ENCODE results near the gene AMMECR1. TPM values are rescaled to one million over a fixed set of nuclear protein-coding genes. Genes with fewer than 3 reads are reported as not detected.
A peak's percentile ranks its signal among the peaks of the same experiment; 100 is the strongest.

Gene AMMECR1
- total RNA-seq, 1 experiment from 2014 or later: 9.5 TPM

DNA sequence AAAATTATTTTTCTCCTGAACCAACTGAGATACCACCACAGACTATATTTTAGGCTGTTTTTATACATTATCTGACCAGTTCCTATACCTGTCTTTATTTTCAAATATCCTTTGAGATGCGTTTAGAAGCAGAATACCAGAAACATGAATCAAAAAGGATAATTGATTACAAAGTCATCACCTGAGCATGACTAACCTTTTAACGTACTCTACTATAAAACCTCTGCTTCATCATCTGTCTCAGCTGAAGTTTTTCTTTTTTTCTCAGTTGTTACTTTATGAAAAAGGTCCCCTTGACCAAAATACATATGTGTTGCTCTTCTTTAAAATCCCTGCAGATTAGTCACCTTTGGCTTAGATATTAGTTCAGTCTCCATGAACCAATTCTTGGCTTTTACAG, 109.8 kb downstream of the AMMECR1 start:
- H3K9me3 ChIP-seq: no peaks in the 10 kb centered on the region
- DNase-seq: no peak
- H3K4me3 ChIP-seq: no peak overlapping the region
- H3K27me3 ChIP-seq: no peaks in the 10 kb centered on the region
- no peaks in the 10 kb centered on the region for H3K36me3 ChIP-seq

DNA sequence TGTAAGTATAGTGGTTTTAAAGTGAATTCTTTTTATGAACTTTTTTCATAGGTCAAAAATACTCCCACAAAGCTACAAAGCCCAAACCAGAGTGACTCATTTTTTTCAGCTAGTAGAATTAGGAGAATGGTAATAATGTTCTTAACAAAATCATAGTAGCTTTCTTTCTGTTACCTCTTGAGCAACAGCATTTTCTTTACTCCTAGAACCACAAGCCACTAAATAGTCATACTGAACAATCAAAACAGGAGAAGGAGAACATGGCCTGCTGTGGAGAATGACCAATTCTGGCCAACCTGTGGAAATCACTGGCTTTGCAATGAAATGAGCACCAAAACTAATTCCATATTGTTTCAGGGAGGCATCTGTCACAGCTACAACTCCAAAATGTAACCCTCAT, 112.9 kb downstream of the AMMECR1 start:
- Histone ChIP-seq H3K9me3 (no peaks in the 10 kb centered on the region), H3K36me3 (no peaks in the 10 kb centered on the region; the same call in 1 of the 2 replicates), H3K4me3 (no peak overlapping the region), H3K27me3 (no peaks in the 10 kb centered on the region)
- peak; percentile 2 for DNase-seq

DNA sequence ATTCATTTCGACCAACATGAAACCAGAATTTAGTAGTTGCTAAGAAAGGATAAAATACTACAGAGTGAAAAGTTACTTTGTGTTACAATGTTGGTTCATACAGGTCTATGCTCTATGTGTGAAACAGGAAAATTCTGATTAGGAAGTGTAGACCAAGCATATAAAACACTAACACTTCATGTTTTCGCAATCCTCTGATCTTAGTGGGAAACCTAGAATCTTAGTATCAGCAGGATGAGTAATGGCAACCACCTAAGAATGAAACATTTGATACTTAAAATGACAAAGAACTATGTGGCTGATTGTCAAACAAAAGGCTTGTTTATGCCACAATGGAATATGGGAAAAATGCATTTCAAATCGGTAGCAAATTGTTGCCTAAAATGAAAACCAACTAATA, 116.1 kb downstream of the AMMECR1 start:
- H3K36me3 ChIP-seq: no peaks in the 10 kb centered on the region; the same call in 1 of the 2 replicates
- no peak for DNase-seq
- H3K27me3 ChIP-seq: no peaks in the 10 kb centered on the region
- no peaks in the 10 kb centered on the region for H3K9me3 ChIP-seq
- H3K4me3 ChIP-seq: no peak overlapping the region

DNA sequence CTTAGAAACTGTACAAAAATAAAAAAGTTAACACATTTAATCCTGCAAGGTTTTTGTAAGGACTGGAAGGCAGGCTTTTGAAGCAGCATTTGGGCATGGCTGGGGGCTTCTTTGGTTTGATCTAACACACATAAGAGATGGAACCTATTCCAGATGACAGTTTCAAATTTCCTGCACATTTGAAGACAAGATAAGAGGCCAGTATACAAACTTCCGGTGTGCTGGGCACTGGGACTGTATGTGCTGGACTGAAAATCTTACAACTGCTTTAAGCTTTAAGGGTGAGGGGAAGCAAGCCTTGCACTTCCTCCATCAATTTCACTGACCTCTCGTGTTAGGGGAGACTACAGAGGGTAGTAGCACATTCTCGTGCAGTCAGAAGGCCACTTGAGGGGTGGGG, 122.9 kb downstream of the AMMECR1 start:
- Histone ChIP-seq H3K36me3 (no peaks in the 10 kb centered on the region), H3K27me3 (no peaks in the 10 kb centered on the region), H3K9me3 (no peaks in the 10 kb centered on the region), H3K4me3 (no peak overlapping the region)
- DNase-seq: no peak

GRCh38 chrX:110192516-110192915, 125.4 kb downstream of the AMMECR1 start:
- no peaks in the 10 kb centered on the region for H3K9me3 ChIP-seq
- H3K4me3 ChIP-seq: no peak overlapping the region
- no peaks in the 10 kb centered on the region for H3K27me3 ChIP-seq
- H3K36me3 ChIP-seq: no peaks in the 10 kb centered on the region
- no peak for DNase-seq

DNA sequence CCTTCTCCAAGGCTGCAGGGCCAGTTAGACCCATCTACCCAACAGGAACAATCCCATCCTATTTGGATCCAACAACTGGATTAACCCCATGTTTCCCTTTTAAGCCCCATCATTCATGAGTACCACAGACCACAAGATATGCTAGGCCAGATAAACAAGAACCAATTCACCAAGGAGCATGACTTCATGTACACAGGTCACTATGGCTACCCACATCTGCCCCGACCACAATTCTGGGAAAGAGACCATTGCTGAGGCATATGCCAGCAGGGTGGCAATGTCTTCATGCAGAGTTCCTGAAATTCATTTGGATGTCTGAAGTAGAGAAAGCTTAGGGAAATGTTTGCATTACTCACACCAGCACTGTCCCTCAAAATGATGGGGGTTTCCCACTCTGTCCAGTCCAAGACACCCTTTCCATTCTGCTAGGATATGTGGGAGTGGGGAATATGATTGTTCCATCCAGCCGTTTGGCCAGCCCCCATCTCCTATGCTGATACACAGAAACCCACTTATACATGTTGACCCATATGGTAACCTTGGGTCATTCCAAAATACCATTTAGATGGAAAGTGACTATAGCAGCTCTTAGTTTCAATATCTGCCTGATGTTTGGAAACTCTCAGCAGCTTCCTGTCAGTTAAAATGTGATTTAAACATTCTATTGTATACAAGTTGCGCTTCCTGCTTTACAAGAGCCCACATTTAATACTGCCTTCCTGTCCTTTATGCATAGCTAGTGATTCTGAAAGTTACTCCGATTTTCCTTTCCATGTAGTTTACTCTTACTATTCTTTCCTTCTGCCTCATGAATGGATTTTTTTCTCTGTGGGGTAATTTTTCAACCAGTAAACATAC, 129.0 kb downstream of the AMMECR1 start:
- Histone ChIP-seq H3K4me3 (no peak overlapping the region), H3K27me3 (no peaks in the 10 kb centered on the region), H3K9me3 (0 out of 2 replicates have a peak, but pooled peaks cover 3% of the 10 kb centered on the region), H3K36me3 (no peaks in the 10 kb centered on the region; the same call in 1 of the 2 replicates)
- DNase-seq: peak; percentile 24

- Histone ChIP-seq H3K9me3 (0 out of 2 replicates have a peak, but pooled peaks cover 3% of the 10 kb centered on the region), H3K4me3 (no peak overlapping the region), H3K27me3 (no peaks in the 10 kb centered on the region), H3K36me3 (peaks cover 3% of the 10 kb centered on the region)
- no peak for DNase-seq
Measured at GRCh38 chrX:110183314-110183713, 134.6 kb downstream of the AMMECR1 start.

GRCh38 chrX:110182865-110183264, 135.0 kb downstream of the AMMECR1 start:
- no peaks in the 10 kb centered on the region for H3K27me3 ChIP-seq
- DNase-seq: no peak

GRCh38 chrX:110182362-110182761, 135.5 kb downstream of the AMMECR1 start:
- Histone ChIP-seq H3K4me3 (no peak overlapping the region), H3K9me3 (0 out of 2 replicates have a peak, but pooled peaks cover 3% of the 10 kb centered on the region), H3K27me3 (no peaks in the 10 kb centered on the region), H3K36me3 (peaks cover 3% of the 10 kb centered on the region)
- no peak for DNase-seq

More at GRCh38 chrX:110182865-110183264, 135.0 kb downstream of the AMMECR1 start:
- peaks cover 3% of the 10 kb centered on the region for H3K36me3 ChIP-seq
- H3K9me3 ChIP-seq: 0 out of 2 replicates have a peak, but pooled peaks cover 3% of the 10 kb centered on the region
- no peak overlapping the region for H3K4me3 ChIP-seq

- Histone ChIP-seq H3K4me3 (no peak overlapping the region), H3K36me3 (peaks cover 3% of the 10 kb centered on the region), H3K9me3 (0 out of 2 replicates have a peak, but pooled peaks cover 1% of the 10 kb centered on the region), H3K27me3 (no peaks in the 10 kb centered on the region)
- DNase-seq: no peak
Measured at GRCh38 chrX:110181459-110182137, 136.3 kb downstream of the AMMECR1 start.

- H3K4me3 ChIP-seq: no peak overlapping the region
- DNase-seq: no peak
- H3K9me3 ChIP-seq: no peaks in the 10 kb centered on the region
- H3K27me3 ChIP-seq: no peaks in the 10 kb centered on the region
- peaks cover 3% of the 10 kb centered on the region for H3K36me3 ChIP-seq
Measured at GRCh38 chrX:110180928-110181310, 137.0 kb downstream of the AMMECR1 start.

- no peaks in the 10 kb centered on the region for H3K27me3 ChIP-seq
- H3K36me3 ChIP-seq: peaks cover 3% of the 10 kb centered on the region
- no peaks in the 10 kb centered on the region for H3K9me3 ChIP-seq
- H3K4me3 ChIP-seq: no peak overlapping the region
- DNase-seq: peak; percentile 71
Measured at GRCh38 chrX:110180176-110180927, 137.5 kb downstream of the AMMECR1 start.

GRCh38 chrX:110178179-110178865, 139.6 kb downstream of the AMMECR1 start:
- DNase-seq: no peak
- no peaks in the 10 kb centered on the region for H3K9me3 ChIP-seq
- no peak overlapping the region for H3K4me3 ChIP-seq
- H3K27me3 ChIP-seq: no peaks in the 10 kb centered on the region
- peaks cover 2% of the 10 kb centered on the region; the same call in 1 of the 2 replicates for H3K36me3 ChIP-seq

DNA sequence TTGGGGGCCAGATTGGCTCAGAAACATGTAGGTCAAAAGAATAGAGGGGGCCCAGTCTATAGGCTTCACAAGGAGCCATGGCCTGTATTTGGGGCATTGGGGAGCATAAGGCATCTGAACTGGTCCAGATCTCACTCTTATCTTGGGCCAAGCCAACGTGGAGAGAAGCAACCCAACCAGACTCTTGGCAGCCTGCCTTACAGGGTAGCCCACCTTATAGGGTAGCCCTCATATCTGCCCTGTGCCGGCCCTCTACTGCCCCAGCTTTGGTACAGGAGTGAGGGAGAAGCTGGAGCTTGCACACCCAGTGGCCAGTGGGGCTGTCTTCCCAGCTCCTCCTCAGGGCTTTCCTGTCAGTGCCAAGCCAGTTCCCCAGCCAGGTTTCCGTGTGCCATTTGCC, 142.2 kb downstream of the AMMECR1 start:
- H3K4me3 ChIP-seq: no peak overlapping the region
- no peak for DNase-seq
- no peaks in the 10 kb centered on the region for H3K27me3 ChIP-seq
- no peaks in the 10 kb centered on the region for H3K9me3 ChIP-seq
- H3K36me3 ChIP-seq: no peaks in the 10 kb centered on the region

- no peaks in the 10 kb centered on the region for H3K9me3 ChIP-seq
- H3K4me3 ChIP-seq: no peak overlapping the region
- no peaks in the 10 kb centered on the region for H3K36me3 ChIP-seq
- no peaks in the 10 kb centered on the region for H3K27me3 ChIP-seq
- DNase-seq: no peak
Measured at GRCh38 chrX:110175146-110175545, 142.7 kb downstream of the AMMECR1 start.

All from MG63 (cell line).